AG04450 (cell line): ENCODE data around the gene BRAF. TPM values are rescaled to one million over a fixed set of nuclear protein-coding genes. Genes with fewer than 3 reads are reported as not detected.

Source experiments
- CTCF ChIA-PET: fragments of 300-600, 350-600 bp; formaldehyde crosslinking; extraction: SDS; loops from one replicate; lab custom pipeline; 2022; ENCODE audit warnings: antibody characterized with exemption, inconsistent platforms; lab: Charles Lee
- POLR2A ChIA-PET: fragments of 350-600 bp; formaldehyde crosslinking; extraction: SDS; loops from one replicate; lab custom pipeline; 2021; ENCODE audit warnings: antibody characterized with exemption, inconsistent platforms; lab: Yijun Ruan, JAX
- DNase-seq: peaks from one replicate; pipeline ENCODE4 v3.0.0-alpha.2; 2011; ENCODE audit warnings: low read depth, low spot score
- H3K27ac ChIP-seq: one replicate; pipeline ENCODE4 v1.5.1; 2012; ENCODE audit warnings: low read depth, low read length, control low read depth
- H3K27me3 ChIP-seq: one replicate; pipeline ENCODE4 v1.6.0; 2012; ENCODE audit warnings: low read length; ENCODE audit not compliant: control insufficient read depth, insufficient read depth
- H3K4me3 ChIP-seq: 2 replicates; pipeline ENCODE4 v1.5.1; 2011; ENCODE audit warnings: mild to moderate bottlenecking, low read depth, low read length, control low read depth
- H3K9me3 ChIP-seq: 2 replicates; pipeline ENCODE4 v1.5.1; 2012; ENCODE audit warnings: low read length; ENCODE audit not compliant: control insufficient read depth, insufficient read depth
- polyA plus RNA-seq: library from polyadenylated mRNA; depleted of rRNA; stranded (reverse); fragments of >200 nt; gene quantifications from 2 replicates; pipeline ENCODE4 v1.2.3, GENCODE V29; 2011
- TF ChIP-seq, protein P1 (sequence below): IDR thresholded peaks from 2 replicates; pipeline ENCODE4 v1.5.1; 2011; ENCODE audit warnings: low read depth, low read length, control low read depth, inconsistent platforms

Gene BRAF
- polyA plus RNA-seq, 1 experiment: 19.3 TPM

DNA sequence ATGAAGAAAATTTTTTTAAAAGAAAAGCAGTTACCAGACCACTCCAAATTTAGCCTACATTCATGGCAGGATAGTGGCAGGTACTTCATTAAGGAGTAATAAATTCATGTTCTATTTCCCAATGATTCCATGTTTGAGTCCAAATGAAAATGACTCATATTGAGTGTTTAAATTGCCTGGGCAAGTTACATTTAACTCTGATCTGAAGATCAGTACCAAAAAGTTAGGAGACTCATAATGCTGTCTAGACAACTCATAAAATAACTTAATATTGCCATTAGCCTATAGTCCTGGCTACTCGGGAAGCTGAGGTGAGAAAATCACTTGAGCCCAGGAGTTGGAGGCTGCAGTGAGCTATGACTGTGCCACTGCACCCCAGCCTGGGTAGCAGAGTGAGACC lies 13.0 kb downstream of the BRAF start:
- H3K4me3 ChIP-seq: no peak overlapping the region
- DNase-seq: no peak
- TF ChIP-seq, protein P1, sequence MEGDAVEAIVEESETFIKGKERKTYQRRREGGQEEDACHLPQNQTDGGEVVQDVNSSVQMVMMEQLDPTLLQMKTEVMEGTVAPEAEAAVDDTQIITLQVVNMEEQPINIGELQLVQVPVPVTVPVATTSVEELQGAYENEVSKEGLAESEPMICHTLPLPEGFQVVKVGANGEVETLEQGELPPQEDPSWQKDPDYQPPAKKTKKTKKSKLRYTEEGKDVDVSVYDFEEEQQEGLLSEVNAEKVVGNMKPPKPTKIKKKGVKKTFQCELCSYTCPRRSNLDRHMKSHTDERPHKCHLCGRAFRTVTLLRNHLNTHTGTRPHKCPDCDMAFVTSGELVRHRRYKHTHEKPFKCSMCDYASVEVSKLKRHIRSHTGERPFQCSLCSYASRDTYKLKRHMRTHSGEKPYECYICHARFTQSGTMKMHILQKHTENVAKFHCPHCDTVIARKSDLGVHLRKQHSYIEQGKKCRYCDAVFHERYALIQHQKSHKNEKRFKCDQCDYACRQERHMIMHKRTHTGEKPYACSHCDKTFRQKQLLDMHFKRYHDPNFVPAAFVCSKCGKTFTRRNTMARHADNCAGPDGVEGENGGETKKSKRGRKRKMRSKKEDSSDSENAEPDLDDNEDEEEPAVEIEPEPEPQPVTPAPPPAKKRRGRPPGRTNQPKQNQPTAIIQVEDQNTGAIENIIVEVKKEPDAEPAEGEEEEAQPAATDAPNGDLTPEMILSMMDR: no peak
- ChIA-PET POLR2A (no interaction called here), CTCF (interaction anchor here (1.6 kb wide), 1 partner anchor 101 kb away, joined by 5 read pairs; no protein-coding TSS in a partner anchor)
- no peaks in the 10 kb centered on the region for H3K9me3 ChIP-seq
- no peaks in the 10 kb centered on the region for H3K27me3 ChIP-seq
- no peak overlapping the region for H3K27ac ChIP-seq

DNA sequence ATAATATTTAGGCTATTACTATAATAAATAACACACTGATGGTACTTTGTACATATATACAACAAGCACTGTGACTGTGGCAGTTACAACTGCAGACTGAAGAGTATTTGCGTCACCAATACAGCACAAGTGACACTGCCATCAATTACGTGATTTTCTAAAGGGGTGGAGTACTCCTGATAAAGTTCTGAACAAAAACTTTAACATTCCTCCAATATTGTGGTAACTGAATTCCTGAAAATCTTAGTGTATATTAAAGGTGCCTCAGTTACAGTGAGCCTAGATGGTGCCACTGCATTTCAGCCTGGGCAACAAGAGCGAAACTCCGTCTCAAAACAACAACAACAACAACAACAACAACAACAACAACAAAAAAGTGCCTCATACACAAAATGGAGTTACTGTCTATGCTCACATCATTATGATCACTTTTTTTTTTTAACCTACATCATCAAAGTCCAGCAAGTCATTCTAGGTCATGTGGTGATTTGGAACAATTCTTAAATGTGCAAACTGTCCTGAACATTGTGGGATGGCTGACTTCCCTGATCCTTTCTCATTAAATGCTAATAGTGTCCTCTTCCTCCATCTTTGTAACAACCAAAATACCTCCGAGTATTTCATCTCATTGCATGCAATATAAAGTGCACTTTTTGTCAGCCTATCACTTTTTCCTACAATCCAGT lies 15.1 kb downstream of the BRAF start:
- ChIA-PET CTCF (interaction anchor here (1.1 kb wide), 1 partner anchor 15 kb away, joined by 3 read pairs; the partner anchor contains the start of gene BRAF), POLR2A (no interaction called here)
- TF ChIP-seq, protein P1: no peak
- no peaks in the 10 kb centered on the region for H3K27me3 ChIP-seq
- H3K27ac ChIP-seq: no peak overlapping the region
- DNase-seq: no peak
- H3K4me3 ChIP-seq: no peak overlapping the region
- H3K9me3 ChIP-seq: no peaks in the 10 kb centered on the region; the same call in 1 of the 2 replicates

DNA sequence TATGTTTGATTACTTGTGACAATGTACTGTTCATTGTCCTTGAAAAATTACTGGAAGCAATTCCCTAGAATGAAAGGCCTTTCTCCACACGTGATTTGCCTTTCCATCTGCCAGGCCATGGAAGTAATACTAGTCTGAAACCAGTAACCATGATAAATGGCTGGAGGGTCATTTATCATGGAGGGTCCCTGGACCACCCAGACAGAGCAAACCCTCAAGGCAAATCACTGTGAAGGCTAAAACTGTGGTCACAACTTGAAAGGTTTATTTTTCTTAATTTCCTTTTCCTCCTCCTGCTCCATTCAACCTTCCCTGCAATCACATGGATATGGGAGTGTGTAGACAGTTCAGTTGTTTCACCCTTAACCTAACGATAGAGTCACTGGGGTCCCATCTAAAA lies 16.4 kb downstream of the BRAF start:
- ChIA-PET POLR2A (no interaction called here), CTCF (interaction anchor here (0.6 kb wide), 1 partner anchor 624 kb away, joined by 9 read pairs; no protein-coding TSS in a partner anchor)
- Histone ChIP-seq H3K9me3 (no peaks in the 10 kb centered on the region; the same call in 1 of the 2 replicates), H3K27me3 (no peaks in the 10 kb centered on the region), H3K4me3 (no peak overlapping the region), H3K27ac (no peak overlapping the region)
- no peak for DNase-seq
- TF ChIP-seq, protein P1: no peak

DNA sequence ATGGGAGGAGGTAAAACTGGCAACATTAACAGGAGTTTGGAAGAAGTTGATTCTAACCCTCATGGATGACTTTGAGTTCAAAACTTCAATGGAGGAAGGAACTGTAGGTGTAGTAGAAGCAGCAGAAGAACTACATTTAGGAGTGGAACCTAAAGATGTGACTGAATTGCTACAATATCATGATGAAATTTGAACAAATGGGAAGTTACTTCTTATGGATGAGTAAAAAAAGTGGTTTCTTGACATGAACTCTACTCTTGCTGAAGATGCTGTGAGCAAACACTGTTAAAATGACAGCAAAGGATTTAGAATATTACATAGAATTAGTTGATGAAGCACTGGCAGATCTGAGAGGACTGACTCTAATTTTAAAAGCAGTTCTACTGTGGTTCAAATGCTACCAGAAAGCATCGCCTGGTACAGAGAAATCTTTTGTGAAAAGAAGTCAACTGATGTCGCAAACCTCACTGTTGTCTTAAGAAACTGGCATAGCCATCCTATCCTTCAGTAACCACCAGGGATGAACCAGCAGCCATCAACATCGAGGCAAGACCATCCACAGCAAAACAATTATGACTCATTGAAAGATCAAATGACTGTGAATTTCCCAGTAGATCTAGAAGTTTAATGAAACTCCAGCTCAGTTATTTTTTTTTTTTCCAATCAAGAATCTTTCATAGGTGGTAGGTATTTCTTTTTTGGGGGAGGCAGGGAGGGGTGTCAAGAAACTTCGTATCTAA lies 20.8 kb downstream of the BRAF start:
- Histone ChIP-seq H3K27me3 (no peaks in the 10 kb centered on the region), H3K27ac (no peak overlapping the region), H3K4me3 (no peak overlapping the region), H3K9me3 (no peaks in the 10 kb centered on the region; the same call in 1 of the 2 replicates)
- ChIA-PET POLR2A (no interaction called here), CTCF (no interaction called here)
- TF ChIP-seq, protein P1: no peak
- no peak for DNase-seq
